Fibroblast of mammary gland (primary cell): ENCODE data around the gene CCDC92B.
"Not testable (repeated sequence)": the region's sequence is repeated elsewhere in the genome, so short reads cannot be mapped to it uniquely, and the experiment has no call there.

ENCODE experiments used
- DNase-seq: peaks from one replicate; pipeline ENCODE4 v3.0.0-alpha.2; 2010; ENCODE audit warnings: low read depth
- H3K4me3 ChIP-seq: 2 replicates; pipeline ENCODE4 v1.5.1; 2011; ENCODE audit warnings: low read depth, mild to moderate bottlenecking, low read length, moderate library complexity; ENCODE audit not compliant: control insufficient read depth
- CTCF ChIP-seq: conservative IDR thresholded peaks from 2 replicates; pipeline ENCODE4 v1.5.1; 2011; ENCODE audit warnings: low read depth, low read length, inconsistent platforms; ENCODE audit not compliant: control insufficient read depth, insufficient read depth

CCDC92B gene

DNA sequence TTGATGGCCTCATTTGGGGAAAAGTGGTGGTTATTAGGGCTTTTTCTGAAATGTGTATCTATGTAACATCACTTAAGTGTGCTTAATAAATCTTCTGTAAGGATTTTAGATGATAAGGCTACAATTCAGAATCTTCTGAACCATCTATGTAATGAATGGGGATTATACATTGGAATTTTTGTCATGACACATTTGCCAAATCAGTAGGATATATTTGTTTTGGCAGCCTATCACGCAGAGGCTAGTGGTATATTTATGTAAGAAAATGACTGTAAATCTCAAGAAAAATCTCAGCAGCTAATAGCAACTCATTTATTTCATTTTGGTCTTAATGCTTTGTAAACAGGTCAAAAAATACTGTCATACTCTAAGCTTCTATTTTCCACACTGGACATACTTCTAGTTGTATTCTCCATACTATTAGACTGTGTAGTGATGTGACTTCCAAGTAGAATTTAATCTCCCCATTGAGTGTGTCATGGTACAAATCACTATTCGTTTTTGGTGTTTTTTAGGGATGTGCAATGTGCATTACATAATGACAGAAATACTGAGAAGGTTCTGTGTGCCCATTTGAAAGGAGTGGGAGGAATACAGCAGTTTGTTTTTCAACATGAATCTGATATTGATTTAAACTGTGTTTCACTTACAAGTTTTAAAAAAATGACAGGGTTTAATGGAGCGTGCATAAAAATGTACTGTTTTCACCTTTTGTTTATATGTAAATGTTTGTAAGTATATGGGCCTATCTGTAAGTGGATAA lies 67.1 kb downstream of the CCDC92B start:
- no peak for DNase-seq
- no peak for TF ChIP-seq CTCF

GRCh38 chr17:2681650-2682049 lies 67.8 kb downstream of the CCDC92B start:
- H3K4me3 ChIP-seq, result no peak overlapping the region
- TF ChIP-seq CTCF, result no peak
- no peak for DNase-seq

More for the DNA sequence above, 67.1 kb downstream of the CCDC92B start:
- H3K4me3 ChIP-seq, result no peak overlapping the region

- no peak overlapping the region for H3K4me3 ChIP-seq
- DNase-seq, result no peak
- no peak for TF ChIP-seq CTCF
Measured at GRCh38 chr17:2680961-2681360, 68.5 kb downstream of the CCDC92B start.

DNA sequence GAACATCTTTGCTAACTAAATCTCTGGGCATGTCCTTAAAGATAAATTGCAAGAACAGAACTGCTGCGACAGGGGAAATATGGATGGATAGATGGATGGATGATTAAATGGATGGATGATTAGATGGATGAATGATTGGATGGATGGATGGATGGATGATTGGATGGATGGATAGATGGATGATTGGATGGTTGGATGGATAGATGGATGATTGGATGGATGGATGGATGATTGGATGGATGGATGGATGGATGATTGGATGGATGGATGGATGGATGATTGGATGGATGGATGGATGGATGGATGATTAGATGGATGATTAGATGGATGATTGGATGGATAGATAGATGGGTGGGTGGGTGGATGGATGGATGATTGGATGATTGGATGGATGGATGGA lies 70.2 kb downstream of the CCDC92B start:
- not testable (repeated sequence) for DNase-seq, H3K4me3 ChIP-seq
